Endothelial cell of umbilical vein (primary cell): Measurements from ENCODE around the gene ITIH5. TPM values are rescaled to one million over a fixed set of nuclear protein-coding genes. Genes with fewer than 3 reads are reported as not detected.

Source experiments
- BruUV-seq: library from RNA; stranded (reverse); fragments of 400-500 nt; replicated peaks from 2 replicates; lab custom pipeline; 2021; lab: Mats Ljungman, UMichigan
- CTCF ChIA-PET: fragments of 300-600, 350-600 bp; sonication (Branson Sonifier 250); formaldehyde crosslinking; loops from one replicate; lab custom pipeline; 2021; ENCODE audit warnings: antibody characterized with exemption, inconsistent platforms; lab: Charles Lee
- POLR2A ChIA-PET: fragments of 300-600, 350-600 bp; sonication (Branson Sonifier 250); formaldehyde crosslinking; loops from one replicate; lab custom pipeline; 2021; ENCODE audit warnings: antibody characterized with exemption, inconsistent platforms; lab: Charles Lee
- DNase-seq: peaks from one replicate; pipeline ENCODE4 v3.0.0-alpha.2; 2011; ENCODE audit warnings: low read depth, low spot score
- FAIRE-seq: peaks from 2 replicates; lab custom pipeline; 2011; peaks lifted over from hg19 to GRCh38; lab: Jason Lieb, UNC
- H2AFZ ChIP-seq: 2 replicates; pipeline ENCODE4 v1.6.0; 2012; ENCODE audit warnings: low read depth, low read length, control low read depth, inconsistent platforms
- H3K27ac ChIP-seq: 2 replicates; pipeline ENCODE4 v1.5.1; 2011; ENCODE audit warnings: low read depth, mild to moderate bottlenecking, control low read depth, low read length, moderate library complexity; ENCODE audit not compliant: insufficient read depth
- H3K27me3 ChIP-seq, 2 experiments: 2 replicates each; pipeline versions ENCODE4 v1.6.0 to v1.6.1; 2011; ENCODE audit warnings: low read length in 2 of 2, mixed read lengths in 1 of 2; ENCODE audit not compliant: control insufficient read depth in 2 of 2, insufficient read depth in 2 of 2
- H3K36me3 ChIP-seq, 2 experiments: 2 replicates in 1 of 2; 3 replicates in 1 of 2; pipeline ENCODE4 v1.5.1; 2011; ENCODE audit warnings: low read length in 2 of 2, mild to moderate bottlenecking in 1 of 2, moderate library complexity in 1 of 2; ENCODE audit not compliant: control insufficient read depth in 2 of 2, insufficient read depth in 2 of 2; ENCODE audit errors: extremely low read depth in 1 of 2
- H3K4me1 ChIP-seq: 3 replicates; pipeline ENCODE4 v1.5.1; 2011; ENCODE audit warnings: mild to moderate bottlenecking, low read length; ENCODE audit not compliant: control insufficient read depth, insufficient read depth; ENCODE audit errors: extremely low read depth
- H3K4me2 ChIP-seq: 2 replicates; pipeline ENCODE4 v1.6.1; 2011; ENCODE audit warnings: low read length, control low read depth, mixed read lengths; ENCODE audit not compliant: insufficient read depth
- H3K4me3 ChIP-seq, 3 experiments: fragments of 200-600 bp in 1 of 3; sonication (generic), shearing (Covaris generic) in 1 of 3; replicated peaks in 1 of 3; 2 replicates each; pipeline ENCODE4 v1.5.1; 2011 to 2016; ENCODE audit warnings: control low read depth in 3 of 3, low read length in 3 of 3, mild to moderate bottlenecking in 2 of 3, inconsistent platforms in 1 of 3, low read depth in 1 of 3, moderate library complexity in 1 of 3; ENCODE audit not compliant: insufficient read depth in 1 of 3
- H3K79me2 ChIP-seq: 2 replicates; pipeline ENCODE4 v1.6.0; 2012; ENCODE audit warnings: low read length, inconsistent platforms; ENCODE audit not compliant: control insufficient read depth, insufficient read depth
- H3K9ac ChIP-seq: replicated peaks from 2 replicates; pipeline ENCODE3; 2011; ENCODE audit warnings: low read length, control low read depth; ENCODE audit not compliant: insufficient read depth; ENCODE audit errors: extremely low read depth
- H3K9me1 ChIP-seq: replicated peaks from 3 replicates; pipeline ENCODE4 v1.6.0; 2011; ENCODE audit warnings: mild to moderate bottlenecking, low read length; ENCODE audit not compliant: control insufficient read depth, insufficient read depth; ENCODE audit errors: extremely low read depth
- H3K9me3 ChIP-seq: replicated peaks from 2 replicates; pipeline ENCODE4 v1.5.1; 2012; ENCODE audit warnings: low read length, inconsistent platforms; ENCODE audit not compliant: control insufficient read depth, insufficient read depth
- H4K20me1 ChIP-seq: replicated peaks from 2 replicates; pipeline ENCODE3; 2011; ENCODE audit warnings: mild to moderate bottlenecking, low read length; ENCODE audit not compliant: control insufficient read depth, insufficient read depth; ENCODE audit errors: extremely low read depth
- EZH2 ChIP-seq: IDR thresholded peaks from 2 replicates; pipeline ENCODE4 v1.6.1; 2012; ENCODE audit warnings: borderline replicate concordance, low read depth, mild to moderate bottlenecking, moderate library complexity, low read length, inconsistent platforms; ENCODE audit not compliant: severe bottlenecking
- FOS ChIP-seq: IDR thresholded peaks from 2 replicates; pipeline ENCODE4 v1.6.1; 2011; ENCODE audit warnings: mild to moderate bottlenecking, low read length, moderate library complexity, borderline replicate concordance; ENCODE audit not compliant: insufficient read depth
- GATA2 ChIP-seq: IDR thresholded peaks from 2 replicates; pipeline ENCODE4 v1.7.0; 2011; ENCODE audit warnings: low read depth, mild to moderate bottlenecking, moderate library complexity, mixed read lengths, low read length; ENCODE audit not compliant: insufficient read length, insufficient read depth
- JUN ChIP-seq: IDR thresholded peaks from 2 replicates; pipeline ENCODE4 v1.6.1; 2011; ENCODE audit warnings: borderline replicate concordance, low read depth; ENCODE audit not compliant: insufficient read length, insufficient read depth
- MYC ChIP-seq: IDR thresholded peaks from one replicate; pipeline ENCODE4 v1.6.1; 2011; ENCODE audit warnings: mild to moderate bottlenecking, low read depth, low read length
- POLR2A ChIP-seq: IDR thresholded peaks from 2 replicates; pipeline ENCODE4 v1.6.1; 2012; ENCODE audit warnings: low read depth, mild to moderate bottlenecking, control low read depth, low read length
- POLR2AphosphoS5 ChIP-seq: IDR thresholded peaks from 2 replicates; pipeline ENCODE4 v1.6.1; 2012; ENCODE audit warnings: low read depth, mild to moderate bottlenecking, control low read depth, low read length, moderate library complexity; ENCODE audit not compliant: insufficient read depth
- dilution Hi-C: fragments of 300-500 bp; cut with MboI; formaldehyde crosslinking; loops from one replicate; pipeline ENCODE4 v1.15.0; 2019; ENCODE audit warnings: low sequenced_read_pairs; ENCODE audit not compliant: extremely low pct_ligation_motif_present
- intact Hi-C: fragments of 100-400 bp; cut with micrococcal nuclease; formaldehyde crosslinking; loops from one replicate; pipeline ENCODE4 v1.10.0; 2022
- polyA plus RNA-seq, 4 experiments: library from polyadenylated mRNA; depleted of rRNA in 3 of 4; stranded (reverse) in 3 of 4; unstranded in 1 of 4; fragments of >200 nt; gene quantifications; 2 replicates each; pipeline versions ENCODE4 v1.2.1 to v1.2.3, GENCODE V29; 2011 to 2012; ENCODE audit warnings: missing spikeins in 1 of 4
- total RNA-seq: library from RNA; stranded (reverse); gene quantifications from 2 replicates; pipeline ENCODE4 v1.2.3, GENCODE V29; 2021
- TF ChIP-seq, protein P1 (sequence below), 2 donors: IDR thresholded peaks; 1 replicate in 1 of 2; 2 replicates in 1 of 2; pipeline ENCODE4 v1.5.1; 2011; ENCODE audit warnings: low read length in 2 of 2, mild to moderate bottlenecking in 2 of 2, moderate library complexity in 2 of 2, control low read depth in 1 of 2, inconsistent platforms in 1 of 2, low read depth in 1 of 2; ENCODE audit not compliant: insufficient read depth in 1 of 2; ENCODE audit errors: extremely low read depth in 1 of 2
- TF ChIP-seq, protein P2 (sequence below): IDR thresholded peaks from 2 replicates; pipeline ENCODE4 v1.6.1; 2011; ENCODE audit not compliant: insufficient read depth, insufficient read length

Gene ITIH5
- total and polyA plus RNA-seq, 2 donors (not counting 3 experiments of a cell fraction or from before 2014, with no cell fraction given) = not detected

DNA sequence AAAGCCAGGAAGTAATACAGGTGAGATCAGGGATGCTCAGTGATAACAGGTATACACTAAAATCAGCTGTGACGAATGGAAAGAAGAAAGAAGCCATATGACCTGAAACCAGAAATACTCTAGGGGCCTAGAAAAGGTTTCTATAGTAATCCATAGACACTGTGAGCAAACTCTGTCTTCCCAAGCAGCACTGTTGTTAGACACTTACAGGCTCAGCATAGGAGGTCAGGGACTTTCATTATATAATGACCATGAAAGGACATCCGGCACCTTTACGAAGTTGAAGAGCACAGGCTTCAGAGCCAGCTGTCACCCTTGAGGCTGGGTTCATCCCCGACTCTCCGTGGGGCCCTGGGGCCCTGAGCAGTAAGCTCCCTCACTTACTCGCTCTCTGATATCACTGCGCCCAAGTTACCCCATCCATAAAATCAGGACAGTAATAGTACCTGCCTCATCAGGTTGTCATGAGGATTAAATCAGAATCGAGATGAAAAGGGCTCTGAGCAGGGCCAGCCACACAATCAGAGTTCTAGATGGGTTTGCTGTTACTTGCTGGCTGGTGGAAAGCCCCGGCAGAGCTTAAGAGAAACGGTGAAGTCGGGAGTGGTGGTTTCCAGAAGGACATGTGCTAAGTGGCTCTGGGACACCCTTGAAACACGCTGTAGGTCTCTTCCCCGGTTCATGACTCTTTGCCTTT lies 79.5 kb downstream of the ITIH5 start:
- dilution Hi-C loops = no loop called here
- ChIA-PET POLR2A (no interaction called here), CTCF (no interaction called here)
- Histone ChIP-seq H3K4me3 (no peak overlapping the region), H2AFZ (no peak overlapping the region), H3K79me2 (no peaks in the 10 kb centered on the region), H3K9me1 (no peaks in the 10 kb centered on the region), H3K27ac (no peak overlapping the region), H3K27me3 (no peaks in the 10 kb centered on the region), H3K9me3 (no peaks in the 10 kb centered on the region), H3K9ac (no peak overlapping the region), H3K4me1 (no peaks in the 10 kb centered on the region), H4K20me1 (no peaks in the 10 kb centered on the region), H3K36me3 (no peaks in the 10 kb centered on the region), H3K4me2 (no peak overlapping the region)
- FAIRE-seq (no peak), DNase-seq (no peak)
- intact Hi-C loops = no loop called here
- TF ChIP-seq POLR2AphosphoS5 = no peak
- TF ChIP-seq GATA2 = no peak
- TF ChIP-seq FOS = no peak
- TF ChIP-seq, protein P1, sequence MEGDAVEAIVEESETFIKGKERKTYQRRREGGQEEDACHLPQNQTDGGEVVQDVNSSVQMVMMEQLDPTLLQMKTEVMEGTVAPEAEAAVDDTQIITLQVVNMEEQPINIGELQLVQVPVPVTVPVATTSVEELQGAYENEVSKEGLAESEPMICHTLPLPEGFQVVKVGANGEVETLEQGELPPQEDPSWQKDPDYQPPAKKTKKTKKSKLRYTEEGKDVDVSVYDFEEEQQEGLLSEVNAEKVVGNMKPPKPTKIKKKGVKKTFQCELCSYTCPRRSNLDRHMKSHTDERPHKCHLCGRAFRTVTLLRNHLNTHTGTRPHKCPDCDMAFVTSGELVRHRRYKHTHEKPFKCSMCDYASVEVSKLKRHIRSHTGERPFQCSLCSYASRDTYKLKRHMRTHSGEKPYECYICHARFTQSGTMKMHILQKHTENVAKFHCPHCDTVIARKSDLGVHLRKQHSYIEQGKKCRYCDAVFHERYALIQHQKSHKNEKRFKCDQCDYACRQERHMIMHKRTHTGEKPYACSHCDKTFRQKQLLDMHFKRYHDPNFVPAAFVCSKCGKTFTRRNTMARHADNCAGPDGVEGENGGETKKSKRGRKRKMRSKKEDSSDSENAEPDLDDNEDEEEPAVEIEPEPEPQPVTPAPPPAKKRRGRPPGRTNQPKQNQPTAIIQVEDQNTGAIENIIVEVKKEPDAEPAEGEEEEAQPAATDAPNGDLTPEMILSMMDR (IDR thresholded peaks at IDR 0.05; ENCODE audit: extremely low read depth in 1 of 2, insufficient read depth in 1 of 2, low read depth in 1 of 2, low read length in 2 of 2) = no peak
- TF ChIP-seq EZH2 = no peak
- no peak for TF ChIP-seq JUN
- no peak for TF ChIP-seq MYC
- no peak for TF ChIP-seq POLR2A
- TF ChIP-seq, protein P2, sequence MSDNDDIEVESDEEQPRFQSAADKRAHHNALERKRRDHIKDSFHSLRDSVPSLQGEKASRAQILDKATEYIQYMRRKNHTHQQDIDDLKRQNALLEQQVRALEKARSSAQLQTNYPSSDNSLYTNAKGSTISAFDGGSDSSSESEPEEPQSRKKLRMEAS = no peak
- no TSS peak for BruUV-seq
